HG02759 (cell line): Measurements from ENCODE around the gene ADPRS.

Experiments
- ATAC-seq: cut with Tn5 transposase; IDR thresholded peaks from one replicate; pipeline ENCODE4 v1.9.1; 2021; ENCODE audit warnings: mild to moderate bottlenecking, moderate library complexity; ENCODE audit not compliant: unreplicated experiment

Gene ADPRS

DNA sequence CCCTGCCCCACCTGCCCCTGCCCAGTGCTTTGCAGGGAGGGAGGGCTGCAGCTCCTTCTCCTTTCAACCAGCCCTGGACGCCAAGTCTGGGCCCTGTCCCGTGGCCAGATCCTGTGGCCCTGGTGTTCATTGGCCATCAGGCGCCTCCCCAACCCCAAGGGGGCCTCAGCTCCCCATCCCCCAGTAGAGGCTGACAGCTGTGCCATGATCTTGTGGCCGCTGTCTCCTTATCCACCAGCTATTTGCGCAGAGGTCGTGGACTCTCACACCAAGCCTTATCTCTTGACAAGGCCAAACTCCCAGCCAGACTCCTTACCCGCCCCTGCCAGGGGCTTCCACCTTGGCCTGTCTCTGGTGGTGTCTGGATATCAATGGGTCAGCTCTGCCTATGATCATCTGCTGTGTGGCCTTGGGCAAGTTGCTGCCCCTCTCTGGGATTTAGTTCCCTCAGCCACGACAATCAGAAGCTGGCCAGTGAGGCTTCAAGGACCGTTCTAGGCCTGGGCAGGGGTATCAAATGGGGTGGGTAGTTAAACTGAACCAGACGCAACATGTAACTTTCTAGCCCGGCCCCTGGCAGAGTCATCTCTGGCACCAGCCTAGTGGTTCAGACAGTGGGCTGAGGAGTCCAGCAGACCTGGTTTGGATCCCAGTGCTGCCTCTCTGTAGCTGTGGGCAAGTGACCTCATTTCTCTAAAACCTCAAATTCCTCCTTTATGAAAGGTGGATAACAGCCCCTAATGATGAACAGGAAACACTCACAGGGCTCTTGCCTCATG lies 39.6 kb downstream of the ADPRS start:
- ATAC-seq: no peak

DNA sequence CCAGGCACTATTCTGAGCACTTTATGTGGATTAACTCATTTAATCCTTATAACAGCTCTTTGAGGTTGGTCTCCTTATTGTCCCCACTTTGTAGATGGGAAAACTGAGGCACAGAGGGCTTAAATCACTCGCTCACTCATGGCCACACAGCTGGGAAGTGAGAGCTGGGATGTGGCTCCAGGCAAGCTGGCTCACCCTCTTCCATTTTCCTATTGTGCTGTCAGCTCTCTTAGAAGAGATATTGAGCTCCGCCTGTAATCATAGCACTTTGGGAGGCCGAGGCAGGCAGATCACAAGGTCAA lies 40.2 kb downstream of the ADPRS start:
- ATAC-seq: no peak

DNA sequence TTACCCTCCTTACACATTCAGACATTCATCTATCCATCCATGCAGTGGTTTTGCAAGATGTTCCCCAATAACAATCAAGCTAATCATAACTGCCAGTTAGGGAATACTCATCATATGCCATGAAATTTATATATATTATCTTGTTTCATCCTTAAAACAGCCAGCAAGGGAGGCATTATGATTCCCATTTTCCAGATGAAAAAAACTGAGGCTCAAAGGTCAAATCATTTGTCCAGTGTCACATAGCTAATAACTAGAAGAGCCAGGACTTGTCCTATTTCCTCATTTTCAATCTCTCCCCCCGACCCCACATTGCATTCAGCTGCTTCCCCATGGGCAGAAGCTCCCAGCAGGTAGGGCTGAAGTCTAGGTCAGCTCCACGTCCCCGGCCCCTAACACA lies 43.3 kb downstream of the ADPRS start:
- ATAC-seq: no peak

DNA sequence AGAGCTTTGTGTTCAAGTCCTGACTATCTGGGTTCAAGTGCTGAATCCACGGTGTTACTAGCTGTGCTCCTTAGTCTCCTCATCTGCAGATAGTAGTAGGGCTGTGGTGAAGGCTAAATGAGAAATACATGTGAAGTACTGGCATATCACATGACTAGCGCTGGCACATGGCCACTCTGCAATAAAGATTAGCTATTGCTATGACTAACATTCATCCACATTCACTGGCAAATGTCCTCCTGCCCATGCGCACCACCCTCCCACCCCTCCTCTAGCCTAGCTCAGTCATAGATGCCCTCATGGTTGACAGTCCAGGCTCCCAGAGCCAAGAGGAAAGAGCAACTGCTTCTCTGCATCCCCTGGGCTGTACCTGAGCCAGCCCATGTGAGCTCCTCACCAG lies 44.8 kb downstream of the ADPRS start:
- ATAC-seq: no peak

DNA sequence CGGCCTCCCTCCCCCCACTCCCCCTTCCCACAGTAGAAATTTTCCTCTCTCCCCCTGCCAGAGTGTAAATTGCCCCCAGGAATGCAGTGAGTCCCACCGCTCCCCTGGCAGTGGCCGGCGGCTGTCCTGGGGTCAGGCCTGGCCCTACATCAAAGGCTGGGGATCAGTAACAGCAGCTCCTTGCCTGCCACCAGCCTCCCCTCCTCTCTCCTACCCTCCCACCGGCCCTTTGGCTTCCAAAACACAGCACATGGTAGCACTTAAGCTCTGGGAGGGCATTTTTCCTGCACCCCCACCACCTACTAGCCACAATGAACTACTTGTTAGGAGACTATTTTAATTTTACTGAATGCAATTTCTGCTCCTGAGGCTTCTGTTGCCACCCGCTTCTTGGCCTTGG lies 45.3 kb downstream of the ADPRS start:
- no peak for ATAC-seq

DNA sequence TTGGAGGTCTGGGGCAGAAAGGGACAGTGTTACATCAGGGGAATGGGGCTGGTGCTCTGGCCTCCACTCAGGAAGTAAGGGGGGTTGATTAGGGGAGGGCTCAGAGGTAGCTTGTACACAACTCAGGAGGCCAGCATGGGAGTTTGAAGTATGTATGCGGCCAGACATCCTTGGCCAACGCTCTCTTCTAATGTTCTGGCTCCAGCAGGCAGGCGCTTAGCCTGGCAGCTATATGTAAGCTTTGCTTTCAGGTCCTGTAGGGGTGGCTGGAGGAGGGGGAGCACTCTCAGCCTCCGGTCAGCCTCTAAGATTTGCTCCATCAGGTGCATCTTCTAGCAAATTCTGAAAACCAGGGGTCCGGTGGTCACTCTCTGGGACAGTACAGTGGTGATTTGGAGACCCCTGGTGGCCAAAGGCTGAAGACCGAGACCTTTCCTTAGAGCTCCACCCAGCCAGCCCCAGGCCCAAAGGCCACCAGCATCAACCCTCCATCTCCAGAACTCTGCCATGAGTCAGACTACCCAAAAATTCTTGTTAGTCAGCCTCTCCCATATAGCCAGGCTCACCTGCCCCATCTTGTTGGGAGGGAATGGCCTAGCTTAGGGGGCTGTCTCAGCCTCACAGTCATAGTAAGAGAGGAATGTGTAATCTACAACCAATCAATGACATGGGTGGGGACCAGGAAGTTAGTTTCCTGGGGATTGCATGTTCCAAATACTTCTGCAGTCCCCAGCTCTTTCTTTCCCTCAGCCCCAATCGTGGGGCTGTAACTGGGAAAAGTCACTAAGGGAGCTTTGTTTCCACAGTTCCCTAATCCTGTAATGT lies 46.0 kb downstream of the ADPRS start:
- ATAC-seq: no peak

DNA sequence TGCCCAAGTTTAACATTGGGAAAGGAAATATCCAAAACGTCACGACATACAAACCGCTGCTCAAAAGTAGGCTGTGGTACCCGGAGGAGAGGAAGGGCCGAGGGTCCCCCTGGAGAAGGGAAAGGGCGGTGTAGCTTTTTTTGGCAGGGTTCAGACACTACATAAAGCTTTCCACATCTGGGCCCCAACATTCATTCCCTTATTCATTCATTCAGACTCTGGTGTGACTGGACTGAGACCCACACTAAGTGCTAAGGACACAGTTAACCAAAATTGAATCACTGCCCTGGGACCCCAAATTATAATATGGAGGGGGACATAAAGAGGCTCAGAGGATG lies 46.6 kb downstream of the ADPRS start:
- ATAC-seq: no peak

DNA sequence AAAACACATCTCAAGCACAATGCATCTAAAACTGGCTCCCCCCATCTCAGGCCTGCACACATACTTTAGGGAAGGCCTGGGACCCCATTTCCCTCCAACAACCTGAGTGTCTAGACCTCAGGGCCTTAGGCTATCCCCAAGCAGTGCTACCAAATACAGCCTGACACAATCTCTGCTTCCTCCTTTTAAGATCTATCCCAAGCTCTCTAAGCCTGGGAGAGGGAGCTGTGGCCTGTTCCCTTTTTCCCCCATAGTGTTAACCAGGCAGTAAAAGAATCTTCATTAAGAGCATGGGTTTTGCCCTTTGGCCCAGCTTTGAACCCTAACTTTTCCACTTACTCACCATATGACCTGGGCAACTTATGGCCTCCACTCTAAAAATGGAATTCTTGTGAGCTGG lies 47.1 kb downstream of the ADPRS start:
- no peak for ATAC-seq

DNA sequence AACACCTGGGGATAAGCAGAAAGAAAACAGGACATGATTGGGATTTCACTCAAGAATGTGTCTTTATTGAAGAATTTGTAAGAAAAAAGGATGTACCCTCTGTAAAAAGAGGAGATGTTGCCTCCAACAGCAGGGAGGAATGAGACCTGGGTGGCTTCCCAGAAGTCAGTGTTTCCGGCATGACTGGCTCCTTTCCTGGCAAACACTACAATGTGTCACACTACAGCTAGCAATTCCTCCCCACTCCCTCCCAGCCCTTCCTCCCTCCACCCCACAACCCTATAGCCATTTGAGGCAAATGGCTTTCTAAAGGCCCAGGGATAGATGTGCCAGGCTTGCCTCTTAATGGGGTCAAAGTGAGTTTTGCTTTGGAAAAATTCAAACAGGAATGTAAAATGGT lies 47.8 kb downstream of the ADPRS start:
- ATAC-seq: no peak

DNA sequence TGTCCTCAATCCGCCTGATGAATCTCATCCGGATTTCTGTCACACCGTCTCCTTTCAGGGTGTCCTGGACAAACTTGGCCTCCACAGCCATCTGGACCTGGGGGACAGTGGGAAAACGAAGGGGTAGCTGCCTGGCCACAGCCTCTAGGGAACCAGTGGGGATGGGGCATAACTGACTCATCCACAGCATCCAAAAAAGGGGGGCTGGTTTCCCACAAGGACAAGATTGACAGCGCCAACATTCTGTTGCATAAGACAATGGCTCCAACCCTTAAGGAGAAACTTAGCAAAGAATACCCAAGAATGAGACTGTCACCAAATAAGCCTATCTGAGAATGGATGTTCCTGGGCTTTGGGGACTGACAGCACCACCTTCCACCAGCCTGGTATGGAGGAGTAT lies 48.5 kb downstream of the ADPRS start:
- ATAC-seq: no peak

DNA sequence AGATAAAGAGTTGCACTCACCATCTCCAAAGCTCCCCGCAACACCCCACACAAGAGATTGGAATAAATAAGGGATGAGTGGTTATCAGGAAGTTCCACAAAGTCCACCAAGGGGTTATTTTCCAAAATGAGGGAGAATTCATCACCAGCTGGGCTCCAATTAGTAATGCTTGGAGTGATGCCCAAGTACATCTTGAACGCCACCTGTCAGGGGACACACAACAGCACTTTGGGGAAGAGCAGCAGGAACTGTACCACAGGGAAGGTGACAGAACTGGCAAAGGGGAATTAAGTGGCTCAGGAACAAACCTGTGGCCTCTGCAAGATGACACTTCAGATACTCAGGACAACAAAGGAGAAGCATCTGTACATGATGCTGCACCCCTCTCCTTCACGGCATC lies 49.1 kb downstream of the ADPRS start:
- no peak for ATAC-seq

DNA sequence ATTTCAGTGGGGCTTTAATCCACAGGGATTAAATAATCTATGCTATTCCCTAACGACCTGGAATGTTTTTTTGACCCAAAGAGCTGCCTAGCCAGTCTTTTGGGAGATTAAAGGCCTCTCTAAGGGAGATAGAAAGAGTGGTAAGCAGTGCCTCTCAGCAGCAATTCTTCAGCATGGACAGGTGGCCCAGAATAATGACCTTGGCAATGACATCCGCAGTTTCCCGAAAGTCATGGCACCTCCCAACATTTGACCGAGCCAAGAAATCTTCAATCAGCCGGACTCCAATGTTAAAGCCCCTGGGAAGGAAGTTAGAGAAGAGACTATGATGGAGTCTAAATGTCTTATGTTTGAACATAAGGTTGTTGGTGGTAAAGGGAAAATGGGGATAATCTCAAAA lies 50.8 kb downstream of the ADPRS start:
- ATAC-seq: no peak

DNA sequence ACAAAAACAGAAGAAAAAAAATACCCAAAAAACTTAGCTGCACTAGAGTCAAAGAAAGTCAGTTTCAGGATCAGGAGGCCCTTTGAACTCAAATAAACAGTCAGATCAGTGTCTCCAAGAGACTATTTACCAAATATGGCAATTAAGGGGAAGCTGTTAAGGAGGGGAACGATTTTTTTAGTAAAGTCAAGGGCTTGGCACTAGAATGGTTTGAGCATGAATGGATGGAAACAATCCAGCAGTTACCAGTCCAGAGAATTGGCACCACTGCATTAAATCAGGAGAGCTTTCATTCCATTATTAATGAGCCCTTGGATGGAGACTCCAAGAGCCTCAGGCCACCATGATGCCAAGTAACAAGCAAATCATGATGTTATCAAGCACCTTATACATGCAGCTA lies 53.4 kb downstream of the ADPRS start:
- ATAC-seq: no peak

DNA sequence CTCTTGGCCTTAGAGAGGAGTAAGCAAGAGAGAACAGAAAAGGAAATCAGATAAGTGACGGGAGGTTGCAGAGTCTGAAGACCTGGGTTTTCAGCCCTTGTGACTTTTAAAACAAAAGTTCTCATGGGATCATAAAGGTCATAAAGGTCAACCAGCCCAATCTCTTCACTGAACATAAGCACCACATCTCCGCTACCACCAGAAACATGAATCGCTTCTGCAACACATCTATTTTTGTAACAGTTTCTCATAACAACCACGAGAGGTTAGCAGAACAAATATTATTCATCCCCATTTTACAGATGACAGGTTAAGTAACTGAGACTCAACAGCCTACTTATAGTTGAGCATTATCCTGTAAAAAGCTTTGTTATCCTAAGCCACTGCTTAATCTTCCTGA lies 54.7 kb downstream of the ADPRS start:
- no peak for ATAC-seq
